OCI-LY7 (cell line): ENCODE data around the gene BPTF. TPM values are rescaled to one million over a fixed set of nuclear protein-coding genes. Genes with fewer than 3 reads are reported as not detected.
"Not testable (repeated sequence)": the region's sequence is repeated elsewhere in the genome, so short reads cannot be mapped to it uniquely, and the experiment has no call there.

Experiments used
- BruUV-seq: library from RNA; stranded (reverse); fragments of 400-500 nt; replicated peaks from 2 replicates; lab custom pipeline; 2021; lab: Mats Ljungman, UMichigan
- CTCF ChIA-PET: fragments of 300-600 bp; sonication (Branson Sonifier 250); formaldehyde crosslinking; loops from one replicate; lab custom pipeline; 2022; ENCODE audit warnings: antibody characterized with exemption; ENCODE audit not compliant: unreplicated experiment; lab: Charles Lee
- POLR2A ChIA-PET: fragments of 300-600 bp; sonication (Branson Sonifier 250); formaldehyde crosslinking; loops from one replicate; lab custom pipeline; 2022; ENCODE audit warnings: antibody characterized with exemption; lab: Charles Lee
- DNase-seq: peaks from one replicate; pipeline ENCODE4 v3.0.0-alpha.2; 2015; ENCODE audit warnings: low spot score
- H2AFZ ChIP-seq: fragments of 200-600 bp; sonication (generic), shearing (Covaris generic); 2 replicates; pipeline ENCODE4 v1.6.1; 2014; ENCODE audit warnings: mild to moderate bottlenecking, antibody characterized with exemption, low read length, moderate library complexity
- H3K27ac ChIP-seq: fragments of 200-600 bp; sonication (generic); 2 replicates; pipeline ENCODE4 v1.5.1; 2014; ENCODE audit warnings: mixed run types, low read depth, mild to moderate bottlenecking, moderate library complexity, low read length, inconsistent platforms; ENCODE audit not compliant: poor library complexity, severe bottlenecking
- H3K36me3 ChIP-seq: fragments of 200-600 bp; sonication (generic); 2 replicates; pipeline ENCODE4 v1.6.1; 2014; ENCODE audit warnings: mild to moderate bottlenecking, antibody characterized with exemption, low read length, moderate library complexity, mixed read lengths; ENCODE audit not compliant: insufficient read depth
- H3K4me1 ChIP-seq: fragments of 200-600 bp; sonication (generic); 2 replicates; pipeline ENCODE4 v1.5.1; 2014; ENCODE audit warnings: mild to moderate bottlenecking, low read length; ENCODE audit not compliant: insufficient read depth, poor library complexity, severe bottlenecking
- H3K4me2 ChIP-seq: fragments of 200-600 bp; sonication (generic); 2 replicates; pipeline ENCODE4 v1.6.1; 2014; ENCODE audit warnings: mild to moderate bottlenecking, low read length
- H3K4me3 ChIP-seq: fragments of 200-600 bp; sonication (generic); 2 replicates; pipeline ENCODE4 v1.5.1; 2014; ENCODE audit warnings: mild to moderate bottlenecking, low read depth, low read length; ENCODE audit not compliant: poor library complexity, severe bottlenecking
- H3K79me2 ChIP-seq: fragments of 200-600 bp; sonication (generic); 2 replicates; pipeline ENCODE4 v1.6.1; 2016; ENCODE audit warnings: low read depth, mild to moderate bottlenecking, low read length, moderate library complexity, mixed read lengths; ENCODE audit not compliant: insufficient read depth
- H3K9me2 ChIP-seq: fragments of 200-600 bp; sonication (generic); 2 replicates; pipeline ENCODE4 v1.6.1; 2016; ENCODE audit warnings: mild to moderate bottlenecking, low read length, mixed read lengths; ENCODE audit not compliant: insufficient read depth
- H3K9me3 ChIP-seq: fragments of 200-600 bp; sonication (generic); 2 replicates; pipeline ENCODE4 v1.6.1; 2014; ENCODE audit warnings: mild to moderate bottlenecking, mixed run types, low read length, mixed read lengths
- H4K20me1 ChIP-seq: fragments of 200-600 bp; sonication (generic); 2 replicates; pipeline ENCODE4 v1.6.1; 2014; ENCODE audit warnings: mild to moderate bottlenecking, antibody characterized with exemption, low read length, moderate library complexity, mixed read lengths; ENCODE audit not compliant: insufficient read depth
- CTCF ChIP-seq: fragments of 200-600 bp; sonication (generic); conservative IDR thresholded peaks from 2 replicates; pipeline ENCODE4 v1.5.1; 2014; ENCODE audit warnings: mild to moderate bottlenecking, antibody characterized with exemption, low read length, moderate library complexity, mixed read lengths
- EZH2phosphoT487 ChIP-seq: fragments of 200-600 bp; sonication (generic); IDR thresholded peaks from 2 replicates; pipeline ENCODE4 v1.6.1; 2018; ENCODE audit warnings: low read depth, borderline replicate concordance, mild to moderate bottlenecking, mixed run types, antibody characterized with exemption, low read length, moderate library complexity, mixed read lengths
- intact Hi-C: fragments of 100-400 bp; cut with micrococcal nuclease; formaldehyde crosslinking; loops from one replicate; pipeline ENCODE4 v1.10.0; 2022; ENCODE audit not compliant: unreplicated experiment
- total RNA-seq, 2 experiments: library from RNA; depleted of rRNA in 1 of 2; stranded (reverse); fragments of >200 nt in 1 of 2; shearing (Covaris generic) in 1 of 2; gene quantifications; 2 replicates each; pipeline ENCODE4 v1.2.3, GENCODE V29; 2014 to 2022

BPTF gene
- total RNA-seq, 2 experiments from 2014 or later = 104 to 212 TPM

GRCh38 chr17:67810464-67810863, 14.8 kb upstream of the BPTF start:
- no peak overlapping the region for H3K4me3 ChIP-seq
- H3K79me2 ChIP-seq = no peaks in the 10 kb centered on the region
- H2AFZ ChIP-seq = peak overlapping the region; percentile 39; the same call in 1 of the 2 replicates
- ChIA-PET POLR2A (interaction anchor here (0.5 to 1.8 kb wide), 6 partner anchors 9 to 223 kb away, joined by 3 to 8 read pairs (median 5); no protein-coding TSS in a partner anchor), CTCF (no interaction called here)
- H3K36me3 ChIP-seq = no peaks in the 10 kb centered on the region
- H4K20me1 ChIP-seq = no peaks in the 10 kb centered on the region
- TF ChIP-seq CTCF = no peak
- no peak for TF ChIP-seq EZH2phosphoT487
- no peak overlapping the region for H3K27ac ChIP-seq
- intact Hi-C loops = no loop called here
- no TSS peak for BruUV-seq
- DNase-seq = no peak
- H3K4me2 ChIP-seq = no peak overlapping the region
- no peaks in the 10 kb centered on the region for H3K9me2 ChIP-seq
- H3K9me3 ChIP-seq = no peaks in the 10 kb centered on the region; the same call in 1 of the 2 replicates
- peaks cover 47% of the 10 kb centered on the region for H3K4me1 ChIP-seq

- DNase-seq, intact Hi-C loops, H3K79me2 ChIP-seq, H4K20me1 ChIP-seq, H3K9me3 ChIP-seq, H3K36me3 ChIP-seq, H2AFZ ChIP-seq, BruUV-seq, H3K9me2 ChIP-seq, CTCF ChIA-PET: not testable (repeated sequence)
- peak overlapping the region; percentile 46 for H3K4me3 ChIP-seq
- peaks cover 66% of the 10 kb centered on the region for H3K4me1 ChIP-seq
- H3K27ac ChIP-seq = peak overlapping the region; percentile 89
- H3K4me2 ChIP-seq = peak overlapping the region; percentile 62
- POLR2A ChIA-PET = interaction anchor here (0.7 to 1.6 kb wide), 3 partner anchors 9 to 16 kb away, joined by 3 to 6 read pairs (median 6); no protein-coding TSS in a partner anchor
Measured at GRCh38 chr17:67812380-67812779, 12.9 kb upstream of the BPTF start.

GRCh38 chr17:67813803-67814180, 11.5 kb upstream of the BPTF start:
- Histone ChIP-seq H3K9me3 (no peaks in the 10 kb centered on the region; the same call in 1 of the 2 replicates), H3K36me3 (no peaks in the 10 kb centered on the region), H2AFZ (peak overlapping the region; percentile 5; the same call in 1 of the 2 replicates), H3K4me1 (peaks cover 80% of the 10 kb centered on the region), H3K4me2 (peak overlapping the region; percentile 62), H4K20me1 (no peaks in the 10 kb centered on the region), H3K27ac (peak overlapping the region; percentile 89), H3K4me3 (peak overlapping the region; percentile 30), H3K9me2 (no peaks in the 10 kb centered on the region), H3K79me2 (no peaks in the 10 kb centered on the region)
- TF ChIP-seq EZH2phosphoT487 = no peak
- no peak for TF ChIP-seq CTCF
- intact Hi-C loops = loop anchor here (1.0 kb wide), 1 partner anchor 12 kb away; the partner anchor contains the start of gene BPTF
- TSS peak; percentile 99 for BruUV-seq
- ChIA-PET CTCF (no interaction called here), POLR2A (interaction anchor here (0.6 to 3.6 kb wide), 4 partner anchors 10 to 42 kb away, joined by 3 to 17 read pairs (median 4); partner anchors contain the start of gene BPTF)
- DNase-seq = peak; percentile 56
